ENCODE measurements around the gene GNGT2.

GRCh38 chr17:49247944-49248343, 37.6 kb upstream of the GNGT2 start:
- TF ChIP-seq CTCF (IDR thresholded peaks at IDR 0.05; ENCODE audit: low read length): no peak
- TF ChIP-seq EZH2 (optimal IDR thresholded peaks at IDR 0.05; ENCODE audit: low read depth, low read length): no peak
- TF ChIP-seq EZH2phosphoT487 (IDR thresholded peaks at IDR 0.05; ENCODE audit: low read length): no peak
